Osteocyte (in vitro differentiated cells): ENCODE results near the gene ZNF385B. TPM values are rescaled to one million over a fixed set of nuclear protein-coding genes. Genes with fewer than 3 reads are reported as not detected.

ENCODE experiments used
- DNase-seq: peaks from one replicate; pipeline ENCODE4 v3.0.0; 2021; ENCODE audit warnings: mixed read lengths; ENCODE audit not compliant: unreplicated experiment; ENCODE audit errors: extremely low spot score
- H3K27ac Mint-ChIP-seq: one replicate; pipeline ENCODE4 v1.8.0; 2021; ENCODE audit warnings: mild to moderate bottlenecking, mixed read lengths; ENCODE audit not compliant: unreplicated experiment
- H3K27me3 Mint-ChIP-seq: one replicate; pipeline ENCODE4 v1.8.0; 2021; ENCODE audit warnings: mixed read lengths; ENCODE audit not compliant: unreplicated experiment
- H3K36me3 Mint-ChIP-seq: one replicate; pipeline ENCODE4 v1.8.0; 2021; ENCODE audit warnings: mixed read lengths; ENCODE audit not compliant: unreplicated experiment
- H3K4me1 Mint-ChIP-seq: one replicate; pipeline ENCODE4 v1.8.0; 2021; ENCODE audit warnings: mixed read lengths; ENCODE audit not compliant: unreplicated experiment
- H3K4me3 Mint-ChIP-seq: one replicate; pipeline ENCODE4 v1.8.0; 2021; ENCODE audit warnings: mild to moderate bottlenecking, moderate library complexity, mixed read lengths; ENCODE audit not compliant: unreplicated experiment
- H3K9me3 Mint-ChIP-seq: one replicate; pipeline ENCODE4 v1.8.0; 2021; ENCODE audit warnings: mixed read lengths; ENCODE audit not compliant: unreplicated experiment
- total RNA-seq: library from RNA; stranded (reverse); gene quantifications from 2 replicates; pipeline ENCODE4 v1.2.1, GENCODE V29; 2021
- TF ChIP-seq, protein P1 (sequence below): fragments of 200-600 bp; sonication (generic); IDR thresholded peaks from 2 replicates; pipeline ENCODE4 v1.5.0; 2021; ENCODE audit warnings: antibody characterized with exemption, mild to moderate bottlenecking, moderate library complexity

Gene ZNF385B
- total RNA-seq, 1 donor from 2014 or later, result 0.13 TPM

DNA sequence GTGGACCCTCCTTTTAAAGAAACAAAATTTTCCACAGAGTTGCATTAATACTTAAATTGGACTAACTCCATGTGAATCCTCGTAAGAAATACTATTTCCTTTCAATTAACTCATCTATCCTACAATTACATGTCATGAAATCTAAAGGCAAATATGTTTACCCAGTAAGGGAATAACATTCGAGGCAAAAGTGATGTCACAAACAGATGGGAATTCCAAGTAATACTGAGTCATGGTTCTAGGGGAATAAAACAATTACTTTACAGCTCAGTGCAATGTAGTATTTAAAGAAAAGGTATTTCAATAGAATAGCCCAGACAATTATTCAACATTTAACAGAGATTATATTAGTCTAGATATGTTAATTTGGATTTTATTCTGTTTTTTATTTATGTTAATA is 205.8 kb downstream of the ZNF385B start:
- Mint-ChIP-seq H3K9me3 (no peaks in the 10 kb centered on the region), H3K36me3 (no peaks in the 10 kb centered on the region), H3K4me3 (no peak overlapping the region), H3K27ac (no peak overlapping the region), H3K4me1 (no peaks in the 10 kb centered on the region), H3K27me3 (no peaks in the 10 kb centered on the region)
- DNase-seq, result no peak
- TF ChIP-seq, protein P1, sequence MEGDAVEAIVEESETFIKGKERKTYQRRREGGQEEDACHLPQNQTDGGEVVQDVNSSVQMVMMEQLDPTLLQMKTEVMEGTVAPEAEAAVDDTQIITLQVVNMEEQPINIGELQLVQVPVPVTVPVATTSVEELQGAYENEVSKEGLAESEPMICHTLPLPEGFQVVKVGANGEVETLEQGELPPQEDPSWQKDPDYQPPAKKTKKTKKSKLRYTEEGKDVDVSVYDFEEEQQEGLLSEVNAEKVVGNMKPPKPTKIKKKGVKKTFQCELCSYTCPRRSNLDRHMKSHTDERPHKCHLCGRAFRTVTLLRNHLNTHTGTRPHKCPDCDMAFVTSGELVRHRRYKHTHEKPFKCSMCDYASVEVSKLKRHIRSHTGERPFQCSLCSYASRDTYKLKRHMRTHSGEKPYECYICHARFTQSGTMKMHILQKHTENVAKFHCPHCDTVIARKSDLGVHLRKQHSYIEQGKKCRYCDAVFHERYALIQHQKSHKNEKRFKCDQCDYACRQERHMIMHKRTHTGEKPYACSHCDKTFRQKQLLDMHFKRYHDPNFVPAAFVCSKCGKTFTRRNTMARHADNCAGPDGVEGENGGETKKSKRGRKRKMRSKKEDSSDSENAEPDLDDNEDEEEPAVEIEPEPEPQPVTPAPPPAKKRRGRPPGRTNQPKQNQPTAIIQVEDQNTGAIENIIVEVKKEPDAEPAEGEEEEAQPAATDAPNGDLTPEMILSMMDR, result no peak

- TF ChIP-seq, protein P1, result no peak
- Mint-ChIP-seq H3K36me3 (no peaks in the 10 kb centered on the region), H3K9me3 (no peaks in the 10 kb centered on the region), H3K4me3 (no peak overlapping the region), H3K4me1 (no peaks in the 10 kb centered on the region), H3K27ac (no peak overlapping the region), H3K27me3 (no peaks in the 10 kb centered on the region)
- DNase-seq, result no peak
These were observed 206.6 kb downstream of the ZNF385B start for GRCh38 chr2:179654806-179655205.

DNA sequence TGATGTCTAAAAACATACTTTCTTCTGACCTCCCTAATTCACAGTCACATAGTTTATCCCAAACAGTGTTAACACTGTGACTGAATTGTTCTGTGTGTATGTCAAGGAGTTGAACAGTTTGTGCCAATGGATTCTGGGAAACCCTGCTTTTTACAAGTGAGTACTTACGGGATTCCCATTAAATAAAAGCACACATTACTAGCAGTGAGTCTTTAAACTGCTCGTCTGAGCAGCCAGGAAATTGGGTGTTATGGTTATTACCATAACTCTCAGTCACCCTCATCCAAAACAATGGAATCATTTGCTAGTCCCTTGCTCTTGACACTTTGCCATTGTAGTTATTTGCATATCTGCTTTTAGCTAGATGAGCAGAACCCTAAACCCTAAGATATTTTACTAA is 209.1 kb downstream of the ZNF385B start:
- TF ChIP-seq, protein P1, result no peak
- H3K9me3 Mint-ChIP-seq, result no peaks in the 10 kb centered on the region
- H3K27me3 Mint-ChIP-seq, result peaks cover 4% of the 10 kb centered on the region
- no peak for DNase-seq
- H3K27ac Mint-ChIP-seq, result no peak overlapping the region
- no peaks in the 10 kb centered on the region for H3K4me1 Mint-ChIP-seq
- H3K36me3 Mint-ChIP-seq, result no peaks in the 10 kb centered on the region
- H3K4me3 Mint-ChIP-seq, result no peak overlapping the region

GRCh38 chr2:179650420-179650819 is 211.0 kb downstream of the ZNF385B start:
- no peak overlapping the region for H3K4me3 Mint-ChIP-seq
- TF ChIP-seq, protein P1, result no peak
- no peaks in the 10 kb centered on the region for H3K36me3 Mint-ChIP-seq
- H3K27me3 Mint-ChIP-seq, result peaks cover 4% of the 10 kb centered on the region
- no peak overlapping the region for H3K27ac Mint-ChIP-seq
- no peaks in the 10 kb centered on the region for H3K9me3 Mint-ChIP-seq
- DNase-seq, result no peak
- H3K4me1 Mint-ChIP-seq, result no peaks in the 10 kb centered on the region

GRCh38 chr2:179646862-179647587 is 214.4 kb downstream of the ZNF385B start:
- DNase-seq, result no peak
- Mint-ChIP-seq H3K27ac (no peak overlapping the region), H3K36me3 (no peaks in the 10 kb centered on the region), H3K4me3 (no peak overlapping the region), H3K27me3 (peaks cover 4% of the 10 kb centered on the region), H3K9me3 (no peaks in the 10 kb centered on the region), H3K4me1 (no peaks in the 10 kb centered on the region)
- TF ChIP-seq, protein P1, result no peak
